ENCODE results near the gene DOCK6. TPM values are rescaled to one million over a fixed set of nuclear protein-coding genes. Genes with fewer than 3 reads are reported as not detected.

The DOCK6 gene
- polyA plus RNA-seq, 6 donors from 2014 or later, result 0.18 to 0.87 (median 0.31) TPM; not detected in 1

DNA sequence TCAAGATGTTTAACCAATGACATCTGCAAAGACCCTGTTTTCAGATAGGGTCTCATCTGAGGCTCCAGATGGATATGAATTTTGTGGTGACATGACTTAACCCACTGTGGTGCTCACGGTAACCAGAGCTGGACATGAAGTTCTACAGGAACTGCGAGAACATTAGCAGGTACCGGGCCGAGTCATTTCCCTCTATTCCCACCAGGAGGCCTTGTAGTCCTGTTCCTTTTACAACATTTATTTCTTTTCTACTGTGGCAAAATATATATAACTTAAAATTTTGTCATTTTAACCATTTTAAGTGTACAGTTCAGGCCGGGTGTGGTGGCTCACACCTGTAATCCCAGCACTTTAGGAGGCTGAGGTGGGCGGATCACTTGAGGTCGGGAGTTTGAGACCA lies 26.0 kb upstream of the DOCK6 start:
- no peak for ATAC-seq (ENCODE audit: low read depth in 2 of 2)
- no peak overlapping the region for H3K4me3 Mint-ChIP-seq
- no peak overlapping the region for H3K27ac Mint-ChIP-seq
- peaks cover 4 to 34% (median 13%) of the 10 kb centered on the region in 3 donors for H3K27me3 Mint-ChIP-seq
- H3K36me3 Mint-ChIP-seq, result no peaks in the 10 kb centered on the region
- H3K4me1 Mint-ChIP-seq, result no peaks in the 10 kb centered on the region
- no peaks in the 10 kb centered on the region for H3K9me3 Mint-ChIP-seq
- DNase-seq, result no peak

DNA sequence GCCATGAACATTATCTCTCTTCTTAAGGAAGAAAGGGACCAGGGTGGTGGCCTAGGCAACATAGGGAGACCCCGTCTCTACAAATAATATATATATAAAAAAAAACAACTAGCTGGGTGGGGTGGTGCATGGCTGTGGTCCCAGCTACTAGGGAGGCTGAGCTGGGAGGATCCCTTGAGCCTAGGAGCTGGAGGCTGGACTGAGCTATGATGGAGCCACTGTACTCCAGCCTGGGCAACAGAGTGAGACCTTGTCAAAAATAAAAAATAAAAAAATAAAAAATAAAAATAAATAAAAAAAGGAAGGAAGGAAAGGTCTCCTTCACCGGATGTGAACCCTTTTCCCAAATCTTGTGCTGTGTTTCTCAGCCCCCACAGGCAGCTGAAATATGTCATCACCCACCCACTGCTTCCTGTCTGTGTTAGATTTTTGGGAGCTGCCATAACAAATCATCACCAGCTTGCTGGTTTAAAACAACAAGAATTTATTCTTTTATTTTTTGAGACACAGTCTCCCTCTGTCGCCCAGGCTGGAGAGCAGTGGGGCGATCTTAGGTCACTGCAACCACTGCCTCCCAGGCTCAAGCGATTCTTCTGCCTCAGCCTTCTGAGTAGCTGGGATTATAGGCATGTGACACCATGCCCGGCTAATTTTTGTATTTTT lies 24.1 kb upstream of the DOCK6 start:
- ATAC-seq (ENCODE audit: low read depth in 2 of 2) (no peak), DNase-seq (no peak)
- no peak overlapping the region for H3K4me3 Mint-ChIP-seq
- H3K9me3 Mint-ChIP-seq, result peaks cover 0 to 3% (median 0%) of the 10 kb centered on the region in 7 donors
- peaks cover 4 to 30% (median 13%) of the 10 kb centered on the region in 3 donors for H3K27me3 Mint-ChIP-seq
- H3K4me1 Mint-ChIP-seq, result no peaks in the 10 kb centered on the region
- no peaks in the 10 kb centered on the region for H3K36me3 Mint-ChIP-seq
- H3K27ac Mint-ChIP-seq, result no peak overlapping the region

DNA sequence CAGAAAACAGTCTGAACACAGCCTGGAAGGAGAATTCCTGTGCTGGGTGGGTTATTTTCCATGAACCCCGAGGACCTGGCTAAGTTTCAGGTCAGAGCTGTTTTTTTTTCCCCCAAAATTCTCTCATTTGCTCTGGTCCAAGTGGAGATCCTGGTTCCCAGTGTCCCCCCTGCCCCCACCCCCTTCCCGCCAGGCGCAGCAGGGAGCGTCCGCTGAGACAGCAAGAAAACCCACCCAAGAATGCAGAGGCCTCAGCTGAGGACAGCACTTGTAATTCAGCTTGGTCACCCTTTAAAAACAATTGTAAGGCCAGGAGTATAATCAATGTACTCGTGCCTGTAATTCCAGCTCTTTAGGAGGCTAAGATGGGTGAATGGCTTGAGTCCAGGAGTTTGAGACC lies 22.2 kb upstream of the DOCK6 start:
- ATAC-seq (ENCODE audit: low read depth in 2 of 2), result no peak
- Mint-ChIP-seq H3K9me3 (peaks cover 2 to 10% (median 4%) of the 10 kb centered on the region in 7 donors), H3K4me1 (peaks cover 3 to 7% (median 4%) of the 10 kb centered on the region in 3 donors), H3K36me3 (peaks cover 0 to 4% of the 10 kb centered on the region in 2 donors), H3K4me3 (no peak overlapping the region), H3K27ac (no peak overlapping the region), H3K27me3 (peaks cover 7 to 30% (median 13%) of the 10 kb centered on the region in 3 donors)
- DNase-seq, result no peak

DNA sequence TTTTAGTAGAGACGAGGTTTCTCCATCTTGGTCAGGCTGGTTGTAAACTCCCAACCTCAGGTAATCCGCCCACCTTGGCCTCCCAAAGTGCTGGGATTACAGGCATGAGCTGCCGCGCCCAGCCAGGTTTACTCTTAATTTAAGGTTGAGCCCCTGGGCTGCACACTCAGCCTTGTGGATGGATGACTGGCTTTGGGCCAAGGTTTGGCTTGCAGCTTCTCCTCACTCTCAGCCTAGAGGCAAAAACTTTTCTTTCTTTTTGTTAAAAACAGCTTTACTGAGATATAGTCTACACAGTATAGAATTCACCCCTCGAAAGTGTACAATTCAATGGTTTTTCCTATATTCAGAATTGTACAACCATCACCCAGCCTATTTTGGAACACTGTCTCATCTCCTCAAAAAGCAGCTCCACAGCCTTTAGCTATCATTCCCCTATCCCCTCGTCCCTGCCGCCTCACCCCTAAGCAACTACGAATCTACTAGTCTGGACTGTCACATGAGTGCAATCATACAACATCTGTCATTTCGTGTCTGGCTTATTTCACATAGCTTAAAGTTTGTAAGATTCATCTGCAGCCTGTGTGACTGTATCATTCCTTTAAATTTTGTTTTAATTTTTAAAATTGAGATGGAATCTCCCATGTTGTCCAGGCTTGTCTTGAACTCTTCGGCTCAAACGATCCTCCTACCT lies 19.2 kb upstream of the DOCK6 start:
- Mint-ChIP-seq H3K4me3 (no peak overlapping the region), H3K27ac (peak overlapping the region in 1 of 6 donors; percentile 4), H3K36me3 (peaks cover 0 to 6% of the 10 kb centered on the region in 2 donors), H3K4me1 (peaks cover 4 to 8% (median 6%) of the 10 kb centered on the region in 3 donors), H3K27me3 (peaks cover 13 to 39% (median 17%) of the 10 kb centered on the region in 3 donors), H3K9me3 (peaks cover 4 to 19% (median 11%) of the 10 kb centered on the region in 7 donors)
- DNase-seq (no peak), ATAC-seq (ENCODE audit: low read depth in 2 of 2) (no peak)

DNA sequence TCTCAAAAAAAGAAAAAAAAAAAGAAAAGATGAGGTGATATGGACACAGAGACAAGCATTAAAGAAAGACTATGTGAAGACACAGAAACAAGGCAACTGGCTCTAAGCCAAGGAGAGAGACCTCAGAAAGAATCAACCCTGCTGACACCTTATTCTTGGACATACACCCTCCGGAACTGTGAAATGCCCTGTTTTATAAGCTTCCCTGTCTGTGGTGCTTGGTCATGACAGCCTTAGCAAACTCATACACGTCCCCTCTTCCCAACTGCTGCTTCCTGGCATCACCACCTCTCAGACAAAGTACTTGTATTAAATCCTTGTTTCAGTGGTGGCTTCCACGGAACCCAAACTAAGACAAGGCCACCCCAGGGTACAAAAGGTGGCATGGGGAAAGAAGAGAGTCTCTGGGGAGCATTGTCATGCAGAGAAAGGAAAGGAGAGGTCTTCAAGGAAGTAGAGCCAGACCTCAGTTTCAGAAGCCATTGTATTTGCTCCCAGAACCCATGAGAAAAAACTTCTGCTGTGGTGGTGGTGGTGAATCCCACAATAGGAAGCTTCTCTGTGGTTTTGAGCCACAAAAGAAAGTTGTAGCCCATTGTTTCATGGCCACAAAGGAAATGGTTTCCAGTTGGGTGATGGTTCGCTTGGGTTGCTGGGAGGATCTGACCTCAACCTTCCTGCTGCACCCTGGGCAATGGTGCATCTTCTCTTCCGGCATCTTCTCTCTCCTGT lies 17.3 kb upstream of the DOCK6 start:
- DNase-seq, result no peak
- Mint-ChIP-seq H3K4me3 (peak overlapping the region in 3 of 8 donors; percentile 29 to 77 (median 61)), H3K27ac (no peak overlapping the region), H3K27me3 (peaks cover 22 to 41% (median 23%) of the 10 kb centered on the region in 3 donors), H3K9me3 (peaks cover 5 to 19% (median 11%) of the 10 kb centered on the region in 7 donors), H3K36me3 (peaks cover 0 to 6% of the 10 kb centered on the region in 2 donors), H3K4me1 (peaks cover 4 to 8% (median 6%) of the 10 kb centered on the region in 3 donors)
- ATAC-seq (ENCODE audit: low read depth in 2 of 2), result no peak

DNA sequence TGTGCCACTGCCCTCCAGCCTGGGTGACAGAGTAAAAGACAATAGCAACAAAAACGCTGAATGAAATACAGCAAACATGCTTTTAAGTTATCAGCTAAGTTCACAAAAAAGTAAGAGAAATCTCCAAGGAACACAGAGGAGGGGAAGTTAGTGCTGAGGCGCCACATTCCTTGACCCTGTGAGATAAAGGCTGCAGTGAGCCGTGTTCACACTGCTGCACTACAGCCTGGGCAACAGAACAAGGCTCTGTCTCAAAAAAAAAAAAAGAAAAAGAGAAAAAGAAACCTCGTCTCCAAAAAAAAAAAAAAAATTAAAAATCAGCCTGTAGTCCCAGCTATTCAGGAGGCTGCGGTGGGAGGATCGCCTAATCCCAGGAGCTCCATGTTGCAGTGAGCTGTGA lies 16.3 kb upstream of the DOCK6 start:
- Mint-ChIP-seq H3K27ac (no peak overlapping the region), H3K27me3 (peaks cover 23 to 47% (median 25%) of the 10 kb centered on the region in 3 donors), H3K36me3 (peaks cover 0 to 6% of the 10 kb centered on the region in 2 donors)

DNA sequence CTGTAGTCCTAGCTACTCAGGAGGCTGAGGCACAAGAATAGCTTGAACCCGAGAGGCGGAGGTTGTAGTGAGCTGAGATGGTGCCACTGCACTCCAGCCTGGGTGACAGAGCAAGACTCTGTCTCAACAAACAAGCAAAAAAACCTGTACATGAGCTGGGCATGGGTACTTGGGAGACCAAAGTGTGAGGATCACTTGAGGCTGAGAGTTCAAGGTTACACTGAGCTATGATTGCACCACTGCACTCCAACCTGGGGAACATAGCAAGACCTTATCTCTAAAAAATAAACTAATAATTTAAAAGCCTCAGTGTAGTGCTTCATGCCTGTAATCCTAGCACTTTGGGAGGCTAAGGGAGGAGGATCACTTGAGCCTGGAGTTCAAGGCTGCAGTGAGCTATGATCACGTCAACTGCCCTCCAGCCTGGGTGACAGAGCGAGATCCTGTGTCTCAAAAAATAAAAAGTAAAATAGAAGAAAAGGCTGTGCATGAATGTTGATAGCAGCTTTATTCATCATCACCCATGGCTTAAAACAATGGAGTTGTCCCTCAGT lies 12.3 kb upstream of the DOCK6 start:
- Mint-ChIP-seq H3K9me3 (peaks cover 2 to 16% (median 6%) of the 10 kb centered on the region in 7 donors), H3K27me3 (peaks cover 17 to 41% (median 29%) of the 10 kb centered on the region in 3 donors), H3K4me1 (peaks cover 2 to 3% (median 2%) of the 10 kb centered on the region in 3 donors), H3K36me3 (peaks cover 0 to 3% of the 10 kb centered on the region in 2 donors), H3K27ac (peak overlapping the region in 1 of 6 donors; percentile 30), H3K4me3 (no peak overlapping the region)
- DNase-seq (no peak), ATAC-seq (ENCODE audit: low read depth in 2 of 2) (no peak)

More for the DNA sequence above, 16.3 kb upstream of the DOCK6 start:
- ATAC-seq (ENCODE audit: low read depth in 2 of 2) (no peak), DNase-seq (no peak)
- Mint-ChIP-seq H3K4me1 (peaks cover 4 to 8% (median 6%) of the 10 kb centered on the region in 3 donors), H3K4me3 (no peak overlapping the region), H3K9me3 (peaks cover 5 to 19% (median 11%) of the 10 kb centered on the region in 7 donors)

DNA sequence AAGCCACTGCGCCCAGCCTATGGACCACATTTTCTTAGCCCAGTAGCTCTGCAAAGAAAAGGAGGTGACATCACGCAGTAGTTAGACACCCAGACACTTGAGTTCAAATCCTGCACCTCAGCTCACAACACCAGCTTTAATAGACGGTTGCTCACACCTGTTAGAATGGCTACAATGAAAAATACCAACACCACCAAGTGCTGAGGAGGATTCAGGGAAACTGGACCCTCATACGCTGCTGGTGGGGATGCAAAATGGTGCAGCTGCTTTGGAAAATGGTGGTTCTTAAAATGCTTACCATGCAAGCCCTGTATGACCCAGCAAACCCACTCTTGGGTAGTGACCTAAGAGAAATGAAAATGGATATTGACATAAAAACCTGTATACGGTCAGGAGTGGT lies 11.7 kb upstream of the DOCK6 start:
- H3K36me3 Mint-ChIP-seq, result no peaks in the 10 kb centered on the region
- ATAC-seq (ENCODE audit: low read depth in 2 of 2) (no peak), DNase-seq (no peak)
- no peaks in the 10 kb centered on the region for H3K4me1 Mint-ChIP-seq
- no peak overlapping the region for H3K27ac Mint-ChIP-seq
- peaks cover 0 to 12% (median 4%) of the 10 kb centered on the region in 7 donors for H3K9me3 Mint-ChIP-seq
- peaks cover 18 to 38% (median 30%) of the 10 kb centered on the region in 3 donors for H3K27me3 Mint-ChIP-seq
- H3K4me3 Mint-ChIP-seq, result peak overlapping the region in 1 of 8 donors; percentile 20

DNA sequence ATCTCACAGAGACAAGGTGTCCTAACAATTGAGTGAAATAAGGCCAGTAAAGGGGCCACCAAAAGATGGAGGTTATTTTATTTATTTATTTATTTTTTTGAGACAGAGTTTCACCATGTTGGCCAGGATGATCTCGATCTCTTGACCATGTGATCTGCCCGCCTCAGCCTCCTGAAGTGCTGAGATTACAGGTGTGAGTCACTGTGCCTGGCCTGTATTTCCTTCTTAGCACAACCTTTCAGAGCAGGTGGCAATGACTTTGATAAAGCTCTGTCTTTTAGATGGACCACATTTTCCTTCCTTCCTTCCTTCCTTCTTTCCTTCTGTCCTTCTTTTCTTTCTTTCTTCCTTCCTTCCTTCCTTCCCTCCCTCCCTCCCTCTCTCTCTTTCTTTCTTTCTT lies 11.0 kb upstream of the DOCK6 start:
- ATAC-seq (ENCODE audit: low read depth in 2 of 2) (no peak), DNase-seq (no peak)
- H3K4me3 Mint-ChIP-seq, result no peak overlapping the region
- H3K27me3 Mint-ChIP-seq, result peaks cover 18 to 41% (median 35%) of the 10 kb centered on the region in 3 donors
- H3K9me3 Mint-ChIP-seq, result peaks cover 0 to 10% (median 3%) of the 10 kb centered on the region in 7 donors
- H3K36me3 Mint-ChIP-seq, result no peaks in the 10 kb centered on the region
- no peak overlapping the region for H3K27ac Mint-ChIP-seq
- peaks cover 0 to 2% (median 0%) of the 10 kb centered on the region in 3 donors for H3K4me1 Mint-ChIP-seq

DNA sequence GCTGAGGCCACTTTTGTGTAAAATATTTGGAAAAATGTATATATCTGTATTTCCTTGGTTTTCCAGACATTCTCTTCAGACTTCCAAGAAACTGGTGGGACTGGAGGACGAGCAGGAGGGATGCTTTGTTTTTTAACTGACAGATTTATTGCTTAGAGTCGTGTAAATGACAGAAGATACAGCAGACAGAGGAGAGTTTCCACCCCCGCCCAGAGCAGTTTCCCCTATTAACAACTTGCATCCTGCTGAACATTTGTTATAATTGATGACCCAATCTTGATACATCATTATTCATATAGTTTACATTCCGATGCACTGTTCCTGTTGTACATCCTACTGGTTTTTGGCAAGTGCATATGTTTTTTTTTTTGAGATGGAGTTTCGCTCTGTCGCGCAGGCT lies 7.1 kb upstream of the DOCK6 start:
- peaks cover 0 to 4% (median 2%) of the 10 kb centered on the region in 3 donors for H3K4me1 Mint-ChIP-seq
- no peak for DNase-seq
- no peak overlapping the region for H3K4me3 Mint-ChIP-seq
- H3K27me3 Mint-ChIP-seq, result peaks cover 6 to 54% (median 48%) of the 10 kb centered on the region in 3 donors
- H3K27ac Mint-ChIP-seq, result peak overlapping the region in 2 of 6 donors; percentile 6 to 22
- ATAC-seq (ENCODE audit: low read depth in 2 of 2), result no peak
- no peaks in the 10 kb centered on the region for H3K36me3 Mint-ChIP-seq
- H3K9me3 Mint-ChIP-seq, result no peaks in the 10 kb centered on the region

DNA sequence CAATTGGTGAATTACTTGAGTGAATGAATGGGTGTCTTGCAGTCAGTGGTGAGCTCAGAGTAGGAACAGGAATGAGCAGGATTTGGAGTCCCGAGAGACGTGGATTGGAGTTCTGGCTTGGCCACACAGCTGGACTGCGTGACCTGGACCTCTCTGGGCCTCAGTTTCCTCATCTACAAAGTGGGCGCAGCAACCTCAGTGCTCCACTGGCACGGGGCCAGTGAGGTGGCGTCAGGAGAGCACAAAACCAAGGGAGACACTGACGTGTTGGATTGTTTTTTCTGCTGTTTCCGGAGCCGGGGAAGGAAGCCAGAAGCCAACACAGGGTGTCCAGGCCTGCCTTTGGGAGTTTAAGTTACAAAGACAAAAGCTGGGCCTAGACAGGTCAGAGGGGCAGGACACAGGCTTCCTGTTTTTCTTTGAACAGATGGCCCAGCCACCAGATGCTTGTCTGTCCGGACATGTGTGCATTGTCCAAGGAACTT lies 6.5 kb upstream of the DOCK6 start:
- Mint-ChIP-seq H3K4me3 (no peak overlapping the region), H3K27ac (no peak overlapping the region), H3K4me1 (peaks cover 0 to 4% (median 2%) of the 10 kb centered on the region in 3 donors), H3K27me3 (peaks cover 9 to 55% (median 49%) of the 10 kb centered on the region in 3 donors), H3K9me3 (no peaks in the 10 kb centered on the region), H3K36me3 (no peaks in the 10 kb centered on the region)
- DNase-seq, result no peak
- no peak for ATAC-seq (ENCODE audit: low read depth in 2 of 2)

DNA sequence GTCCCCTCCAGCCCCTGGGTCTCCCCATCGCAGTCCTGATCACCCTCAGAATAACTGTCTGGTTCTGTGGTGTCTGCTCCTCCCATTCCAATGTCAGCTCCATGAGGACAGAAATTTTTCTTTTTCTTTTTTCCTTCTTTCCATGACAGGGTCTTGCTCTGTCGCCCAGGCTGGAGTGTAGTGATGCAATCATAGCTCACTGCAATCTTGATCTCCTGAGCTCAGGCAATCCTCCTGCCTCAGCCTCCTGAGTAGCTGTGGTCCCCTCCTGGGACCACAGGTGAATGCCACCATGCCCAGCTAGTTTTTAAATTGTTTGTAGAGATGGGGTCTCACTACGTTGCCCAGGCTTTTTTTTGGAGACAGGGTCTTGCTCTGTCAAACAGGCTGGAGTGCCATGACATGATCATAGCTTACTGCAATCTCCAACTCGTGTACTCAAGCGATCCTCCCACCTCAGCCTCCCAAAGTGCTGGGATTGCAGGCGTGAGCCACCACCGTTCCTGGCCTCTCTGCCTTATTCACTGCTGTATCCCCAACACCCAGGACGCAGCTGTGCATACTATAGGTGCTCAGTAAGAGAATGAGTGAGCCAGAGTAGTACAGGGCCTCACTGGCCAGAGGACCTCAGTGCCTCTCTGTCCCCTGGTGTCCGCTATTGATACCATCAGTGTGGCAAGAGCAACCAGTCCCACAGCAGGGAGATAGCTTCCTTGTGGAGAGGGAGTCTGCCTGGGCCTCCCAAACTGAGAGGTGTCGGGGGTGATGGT lies 5.2 kb upstream of the DOCK6 start:
- Mint-ChIP-seq H3K9me3 (no peaks in the 10 kb centered on the region), H3K27me3 (peaks cover 9 to 60% (median 43%) of the 10 kb centered on the region in 3 donors), H3K36me3 (no peaks in the 10 kb centered on the region), H3K4me1 (peaks cover 0 to 7% (median 4%) of the 10 kb centered on the region in 3 donors), H3K4me3 (peak overlapping the region in 1 of 8 donors; percentile 35), H3K27ac (peak overlapping the region in 2 of 6 donors; percentile 38 to 44)
- no peak for ATAC-seq (ENCODE audit: low read depth in 2 of 2)
- no peak for DNase-seq
